Uterus (tissue), 4 donors: Measurements from ENCODE around the gene SMARCC2. TPM values are rescaled to one million over a fixed set of nuclear protein-coding genes. Genes with fewer than 3 reads are reported as not detected.

Experiments
- DNase-seq, 2 donors: peaks; one replicate each; pipeline ENCODE4 v3.0.0-alpha.2; 2019 to 2020
- H3K27ac ChIP-seq, 2 donors: fragments of 200-600 bp; sonication (generic); 1 replicate in 1 of 2; 2 replicates in 1 of 2; pipeline ENCODE4 v1.5.1; 2016 to 2018
- H3K27me3 ChIP-seq, 2 donors: fragments of 200-600 bp; sonication (generic); one replicate each; pipeline ENCODE4 v1.5.1; 2018 to 2019; ENCODE audit warnings: control low read depth in 1 of 2
- H3K36me3 ChIP-seq, 2 donors: fragments of 200-600 bp; sonication (generic); one replicate each; pipeline ENCODE4 v1.5.1; 2019; ENCODE audit warnings: control low read depth in 1 of 2
- H3K4me1 ChIP-seq, 2 donors: fragments of 200-600 bp; sonication (generic); one replicate each; pipeline ENCODE4 v1.5.1; 2018 to 2019; ENCODE audit warnings: control low read depth in 1 of 2
- H3K4me3 ChIP-seq, 2 donors: fragments of 200-600 bp; sonication (generic); 1 replicate in 1 of 2; 2 replicates in 1 of 2; pipeline ENCODE4 v1.5.1; 2018 to 2019; ENCODE audit warnings: mild to moderate bottlenecking in 1 of 2
- H3K9me3 ChIP-seq, 2 donors: fragments of 200-600 bp; sonication (generic); one replicate each; pipeline ENCODE4 v1.5.1; 2019; ENCODE audit warnings: control low read depth in 1 of 2
- CTCF ChIP-seq, 4 experiments: fragments of 200-600 bp in 2 of 4; fragments of 450-650 bp in 2 of 4; sonication (generic) in 2 of 4; IDR thresholded peaks; one replicate each; pipeline ENCODE4 v1.5.1; 2016 to 2019; ENCODE audit warnings: antibody characterized with exemption in 4 of 4, mild to moderate bottlenecking in 2 of 4, moderate library complexity in 1 of 4
- POLR2A ChIP-seq, 2 donors: fragments of 450-650 bp; IDR thresholded peaks; one replicate each; pipeline ENCODE4 v1.6.1; 2016; ENCODE audit warnings: antibody characterized with exemption in 2 of 2, mild to moderate bottlenecking in 1 of 2, moderate library complexity in 1 of 2
- intact Hi-C: fragments of 100-400 bp; cut with DNase I; formaldehyde crosslinking; loops from one replicate; pipeline ENCODE4 v1.15.1; 2023; ENCODE audit warnings: low total_unique reads
- total RNA-seq, 4 donors: library from RNA; depleted of rRNA in 3 of 4; stranded (reverse); fragments of >200 nt in 3 of 4; gene quantifications; one replicate each; pipeline versions ENCODE4 v1.1.0 to v1.2.4, GENCODE V29; 2014 to 2023
- donor health status: DM: yes; HTN: yes; CAD: no.

SMARCC2 gene
- total RNA-seq, 4 donors from 2014 or later = 63.2 to 214 (median 81.0) TPM

GRCh38 chr12:56188131-56188777, 1.0 kb downstream of the SMARCC2 start:
- DNase-seq = no peak
- H3K4me1 ChIP-seq = no peaks in the 10 kb centered on the region
- no peak for TF ChIP-seq CTCF (IDR thresholded peaks at IDR 0.05)
- TF ChIP-seq POLR2A (IDR thresholded peaks at IDR 0.05) = no peak
- intact Hi-C loops = no loop called here
- peak overlapping the region; percentile 98 to 99 for H3K27ac ChIP-seq
- no peaks in the 10 kb centered on the region for H3K9me3 ChIP-seq
- H3K4me3 ChIP-seq = peak overlapping the region; percentile 69 to 94
- no peaks in the 10 kb centered on the region for H3K27me3 ChIP-seq
- no peaks in the 10 kb centered on the region for H3K36me3 ChIP-seq

- H3K27ac ChIP-seq = no peak overlapping the region
- no peaks in the 10 kb centered on the region for H3K27me3 ChIP-seq
- H3K9me3 ChIP-seq = no peaks in the 10 kb centered on the region
- no peak overlapping the region for H3K4me3 ChIP-seq
- TF ChIP-seq POLR2A (IDR thresholded peaks at IDR 0.05) (no peak), CTCF (IDR thresholded peaks at IDR 0.05) (no peak)
- no peak for DNase-seq
- no peaks in the 10 kb centered on the region for H3K36me3 ChIP-seq
- intact Hi-C loops = no loop called here
- H3K4me1 ChIP-seq = no peaks in the 10 kb centered on the region
These were observed 2.3 kb downstream of the SMARCC2 start for GRCh38 chr12:56186957-56187356.

GRCh38 chr12:56178347-56178746, 10.9 kb downstream of the SMARCC2 start:
- intact Hi-C loops = no loop called here
- DNase-seq = no peak
- no peak for TF ChIP-seq CTCF (IDR thresholded peaks at IDR 0.05)
- no peak for TF ChIP-seq POLR2A (IDR thresholded peaks at IDR 0.05)
- H3K27ac ChIP-seq = no peak overlapping the region
- no peaks in the 10 kb centered on the region for H3K9me3 ChIP-seq
- H3K27me3 ChIP-seq = no peaks in the 10 kb centered on the region
- no peaks in the 10 kb centered on the region for H3K4me1 ChIP-seq
- no peak overlapping the region for H3K4me3 ChIP-seq
- H3K36me3 ChIP-seq = no peaks in the 10 kb centered on the region

GRCh38 chr12:56172839-56173238, 16.4 kb downstream of the SMARCC2 start:
- Histone ChIP-seq H3K27ac (no peak overlapping the region), H3K4me1 (no peaks in the 10 kb centered on the region), H3K36me3 (no peaks in the 10 kb centered on the region), H3K27me3 (no peaks in the 10 kb centered on the region), H3K9me3 (no peaks in the 10 kb centered on the region), H3K4me3 (no peak overlapping the region)
- intact Hi-C loops = no loop called here
- no peak for DNase-seq
- no peak for TF ChIP-seq POLR2A (IDR thresholded peaks at IDR 0.05)
- TF ChIP-seq CTCF (IDR thresholded peaks at IDR 0.05) = no peak

GRCh38 chr12:56169229-56169759, 20.0 kb downstream of the SMARCC2 start:
- Histone ChIP-seq H3K4me3 (no peak overlapping the region), H3K36me3 (no peaks in the 10 kb centered on the region), H3K27me3 (no peaks in the 10 kb centered on the region), H3K27ac (no peak overlapping the region), H3K4me1 (no peaks in the 10 kb centered on the region), H3K9me3 (no peaks in the 10 kb centered on the region)
- no peak for DNase-seq
- intact Hi-C loops = no loop called here
- TF ChIP-seq POLR2A (IDR thresholded peaks at IDR 0.05) = no peak
